ENCODE data around the gene DAAM2.

GRCh38 chr6:39923861-39924260 lies 131.7 kb downstream of the DAAM2 start:
- TF ChIP-seq ZNF668 (CRISPR knock-in tag; IDR thresholded peaks at IDR 0.05) (no peak), TCF7L2 (IDR thresholded peaks at IDR 0.05; ENCODE audit: low read depth, low read length) (no peak), BACH1 (tag; IDR thresholded peaks at IDR 0.05) (no peak), MAFK (IDR thresholded peaks at IDR 0.05; ENCODE audit: low read length) (no peak), EP300 (IDR thresholded peaks at IDR 0.05; ENCODE audit: low read length) (no peak), MED1 (CRISPR knock-in tag; IDR thresholded peaks at IDR 0.05; ENCODE audit: borderline replicate concordance) (no peak), RFX5 (IDR thresholded peaks at IDR 0.05; ENCODE audit: low read depth, low read length) (no peak)
- TF ChIP-seq, protein P1, sequence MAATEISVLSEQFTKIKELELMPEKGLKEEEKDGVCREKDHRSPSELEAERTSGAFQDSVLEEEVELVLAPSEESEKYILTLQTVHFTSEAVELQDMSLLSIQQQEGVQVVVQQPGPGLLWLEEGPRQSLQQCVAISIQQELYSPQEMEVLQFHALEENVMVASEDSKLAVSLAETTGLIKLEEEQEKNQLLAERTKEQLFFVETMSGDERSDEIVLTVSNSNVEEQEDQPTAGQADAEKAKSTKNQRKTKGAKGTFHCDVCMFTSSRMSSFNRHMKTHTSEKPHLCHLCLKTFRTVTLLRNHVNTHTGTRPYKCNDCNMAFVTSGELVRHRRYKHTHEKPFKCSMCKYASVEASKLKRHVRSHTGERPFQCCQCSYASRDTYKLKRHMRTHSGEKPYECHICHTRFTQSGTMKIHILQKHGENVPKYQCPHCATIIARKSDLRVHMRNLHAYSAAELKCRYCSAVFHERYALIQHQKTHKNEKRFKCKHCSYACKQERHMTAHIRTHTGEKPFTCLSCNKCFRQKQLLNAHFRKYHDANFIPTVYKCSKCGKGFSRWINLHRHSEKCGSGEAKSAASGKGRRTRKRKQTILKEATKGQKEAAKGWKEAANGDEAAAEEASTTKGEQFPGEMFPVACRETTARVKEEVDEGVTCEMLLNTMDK (IDR thresholded peaks at IDR 0.05; ENCODE audit: borderline replicate concordance, insufficient read depth, low read depth, low read length, poor library complexity, severe bottlenecking), result no peak
